Mononuclear cell (primary cell): ENCODE results near the gene DDR2. TPM values are rescaled to one million over a fixed set of nuclear protein-coding genes. Genes with fewer than 3 reads are reported as not detected.

Experiments used
- H3K27me3 ChIP-seq: 2 replicates; pipeline ENCODE4 v1.6.0; 2011; ENCODE audit warnings: low read length, control low read depth; ENCODE audit not compliant: insufficient read depth
- H3K4me1 ChIP-seq: 2 replicates; pipeline ENCODE4 v1.5.1; 2011; ENCODE audit warnings: mild to moderate bottlenecking, low read length, control low read depth; ENCODE audit not compliant: insufficient read depth
- H3K4me3 ChIP-seq: 2 replicates; pipeline ENCODE4 v1.5.1; 2011; ENCODE audit warnings: mild to moderate bottlenecking, low read length, moderate library complexity
- H3K9me3 ChIP-seq: 2 replicates; pipeline ENCODE4 v1.5.1; 2011; ENCODE audit warnings: low read depth, mild to moderate bottlenecking, control low read depth, low read length
- total RNA-seq: library from RNA; depleted of rRNA; stranded (reverse); fragments of >200 nt; gene quantifications from one replicate; pipeline ENCODE4 v1.2.3, GENCODE V29; 2012

The DDR2 gene
- total RNA-seq, 1 donor: 1.2 TPM

DNA sequence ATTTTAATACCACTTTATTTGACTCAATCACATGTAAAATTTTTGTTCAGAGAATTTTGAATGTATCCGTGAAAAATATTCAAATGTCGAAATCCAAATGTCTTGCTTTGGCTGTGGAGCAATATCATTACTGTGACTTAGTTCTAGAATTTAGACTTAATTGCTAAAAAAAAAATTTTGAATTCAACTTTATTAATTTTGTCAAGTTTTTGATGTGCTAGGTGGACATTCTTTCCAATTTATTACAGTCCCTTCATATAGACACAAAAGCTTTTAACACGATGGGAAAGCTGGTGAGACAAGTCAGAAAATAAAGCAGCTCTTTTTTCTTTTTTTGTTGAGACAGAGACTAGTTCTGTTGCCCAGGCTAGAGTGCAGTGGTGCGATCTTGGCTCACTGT lies 62.6 kb downstream of the DDR2 start:
- Histone ChIP-seq H3K4me1 (no peaks in the 10 kb centered on the region), H3K27me3 (no peaks in the 10 kb centered on the region), H3K4me3 (no peak overlapping the region), H3K9me3 (no peaks in the 10 kb centered on the region)

DNA sequence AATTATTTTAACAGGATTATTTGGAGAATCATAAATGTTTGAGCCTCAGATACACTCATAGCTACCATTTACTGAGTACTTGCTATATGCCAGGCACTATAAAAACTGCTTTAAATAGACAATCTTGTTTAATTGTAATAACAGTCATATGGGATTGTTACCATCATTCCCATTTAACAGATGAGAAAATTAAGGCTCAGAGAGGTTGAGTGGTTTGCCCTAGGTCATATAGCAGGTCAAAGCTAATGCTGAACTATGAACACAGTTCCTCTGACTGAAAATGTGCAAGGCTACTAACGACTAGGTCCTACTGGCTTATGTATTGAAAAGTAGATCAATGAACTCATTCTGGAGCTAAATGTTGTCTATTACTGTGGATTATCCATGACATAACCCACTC lies 63.4 kb downstream of the DDR2 start:
- no peaks in the 10 kb centered on the region for H3K9me3 ChIP-seq
- no peaks in the 10 kb centered on the region for H3K4me1 ChIP-seq
- no peaks in the 10 kb centered on the region for H3K27me3 ChIP-seq

GRCh38 chr1:162696286-162696862 lies 64.1 kb downstream of the DDR2 start:
- H3K4me1 ChIP-seq: no peaks in the 10 kb centered on the region
- H3K4me3 ChIP-seq: no peak overlapping the region
- H3K9me3 ChIP-seq: no peaks in the 10 kb centered on the region
- H3K27me3 ChIP-seq: no peaks in the 10 kb centered on the region

More for the DNA sequence above, 63.4 kb downstream of the DDR2 start:
- H3K4me3 ChIP-seq: no peak overlapping the region

DNA sequence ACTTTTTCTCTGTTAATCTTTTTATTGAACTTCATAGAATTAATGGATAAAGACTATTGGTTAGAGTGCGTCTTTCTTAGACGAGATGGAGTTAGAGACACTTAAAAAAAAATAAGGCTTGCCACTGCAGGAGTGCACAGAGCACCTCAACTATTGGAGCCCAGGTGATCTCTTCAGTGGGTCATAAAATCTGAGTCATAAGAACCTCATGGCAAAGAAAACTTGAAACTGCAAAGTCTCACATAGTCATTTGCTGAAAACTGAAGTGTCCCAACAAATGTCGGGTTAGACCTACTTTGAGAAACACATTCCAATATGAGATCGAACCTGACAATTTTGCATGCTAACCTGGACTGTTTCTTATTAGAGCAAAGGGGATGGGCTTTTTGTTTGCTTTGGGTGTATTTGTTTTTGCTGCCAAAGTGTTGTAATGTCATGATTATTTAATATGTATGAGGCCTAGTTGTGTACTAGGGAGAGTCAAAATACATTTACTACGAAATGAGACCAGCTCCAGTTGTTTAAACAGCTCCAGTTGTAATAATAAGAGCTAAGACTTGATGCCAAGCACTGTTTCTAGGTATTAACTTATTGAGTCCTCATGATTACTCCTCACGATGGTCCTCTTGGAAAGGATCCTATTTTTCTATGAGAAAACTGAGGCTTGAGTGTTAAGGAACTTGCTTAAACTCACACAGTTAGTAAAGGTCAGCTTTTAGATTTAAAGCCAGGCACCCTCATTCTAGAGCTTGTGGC lies 65.1 kb downstream of the DDR2 start:
- Histone ChIP-seq H3K4me1 (no peaks in the 10 kb centered on the region), H3K4me3 (no peak overlapping the region), H3K27me3 (no peaks in the 10 kb centered on the region), H3K9me3 (no peaks in the 10 kb centered on the region)

- Histone ChIP-seq H3K27me3 (no peaks in the 10 kb centered on the region), H3K4me3 (no peak overlapping the region), H3K4me1 (no peaks in the 10 kb centered on the region), H3K9me3 (no peaks in the 10 kb centered on the region)
These were observed 67.1 kb downstream of the DDR2 start for GRCh38 chr1:162699366-162699765.

DNA sequence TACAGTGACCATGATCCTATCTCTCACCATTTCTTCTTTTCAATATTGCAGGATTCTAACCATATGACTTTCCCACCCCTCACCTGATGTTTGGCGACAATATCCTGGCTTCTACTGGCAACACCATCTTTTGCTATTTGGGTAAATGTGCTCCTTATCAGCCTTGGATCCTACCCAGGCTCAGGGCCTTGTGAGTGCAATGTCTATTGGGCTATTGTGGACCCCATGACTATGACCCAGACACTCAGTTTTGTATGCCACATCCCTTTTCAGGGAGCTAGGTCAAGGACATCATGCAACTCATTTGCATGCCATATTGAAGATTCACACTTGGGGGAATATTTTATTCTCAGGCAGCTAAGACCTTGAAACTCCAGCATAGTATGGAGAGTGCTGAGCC lies 67.9 kb downstream of the DDR2 start:
- H3K4me1 ChIP-seq: no peaks in the 10 kb centered on the region
- no peak overlapping the region for H3K4me3 ChIP-seq
- H3K9me3 ChIP-seq: no peaks in the 10 kb centered on the region
- H3K27me3 ChIP-seq: no peaks in the 10 kb centered on the region

DNA sequence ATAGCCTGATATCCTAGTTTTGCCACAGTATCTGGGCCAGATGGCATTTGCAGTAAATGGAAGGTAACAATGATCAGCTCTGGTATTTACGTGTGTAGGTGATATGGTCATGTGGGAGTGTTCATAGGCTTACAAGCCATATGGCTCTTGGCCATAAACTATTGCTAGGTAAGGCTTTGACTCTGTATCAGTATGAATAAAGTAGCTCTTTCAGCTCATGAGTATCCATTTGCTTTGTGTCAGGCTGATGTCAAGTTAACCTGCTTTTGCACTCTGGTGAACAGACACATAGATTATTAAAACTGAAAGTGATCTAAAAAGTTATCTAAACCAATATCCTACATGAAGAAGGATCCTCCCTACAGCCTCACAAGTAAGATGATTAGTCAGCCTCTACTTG lies 69.0 kb downstream of the DDR2 start:
- Histone ChIP-seq H3K4me3 (no peak overlapping the region), H3K9me3 (no peaks in the 10 kb centered on the region), H3K4me1 (no peaks in the 10 kb centered on the region), H3K27me3 (no peaks in the 10 kb centered on the region)

DNA sequence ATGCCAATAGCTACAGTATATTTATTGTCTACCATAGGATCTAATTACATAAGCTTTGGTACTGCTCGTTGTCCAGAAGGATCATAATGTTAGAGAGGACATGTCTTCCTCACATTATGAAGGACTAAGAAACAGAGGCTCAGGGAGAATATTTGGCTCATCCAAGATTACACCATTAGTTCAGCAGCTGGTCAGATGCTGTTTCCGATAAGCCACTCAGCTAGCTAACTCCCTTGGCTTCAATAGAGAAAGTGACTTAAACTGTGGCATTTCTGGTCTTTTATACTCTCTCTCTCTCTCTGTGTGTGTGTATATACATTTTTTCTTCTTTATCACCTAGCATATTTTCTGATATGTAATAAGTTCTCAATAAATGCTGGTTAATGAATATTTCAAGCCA lies 70.4 kb downstream of the DDR2 start:
- H3K27me3 ChIP-seq: no peaks in the 10 kb centered on the region
- H3K9me3 ChIP-seq: no peaks in the 10 kb centered on the region
- H3K4me1 ChIP-seq: no peaks in the 10 kb centered on the region
- no peak overlapping the region for H3K4me3 ChIP-seq

DNA sequence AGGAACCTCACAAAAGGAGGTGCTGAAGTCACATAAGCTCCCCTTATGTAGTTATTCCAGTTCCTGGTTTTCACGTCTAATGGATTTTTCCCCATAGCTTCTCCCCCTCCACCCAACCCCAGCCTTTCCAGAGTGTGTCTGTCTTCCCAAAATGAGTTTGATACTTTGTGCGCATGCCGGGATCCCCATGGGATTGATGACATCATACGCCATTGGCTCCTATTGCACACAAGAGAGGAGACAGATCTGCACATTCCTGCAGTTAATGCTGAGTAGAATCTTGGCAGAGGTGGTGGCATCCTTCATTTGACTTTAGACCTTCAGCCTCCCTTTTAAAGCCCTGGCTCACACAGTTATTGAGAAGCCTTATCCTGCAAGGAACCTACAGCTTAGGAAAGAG lies 71.4 kb downstream of the DDR2 start:
- Histone ChIP-seq H3K9me3 (no peaks in the 10 kb centered on the region), H3K27me3 (no peaks in the 10 kb centered on the region), H3K4me3 (no peak overlapping the region), H3K4me1 (no peaks in the 10 kb centered on the region)

DNA sequence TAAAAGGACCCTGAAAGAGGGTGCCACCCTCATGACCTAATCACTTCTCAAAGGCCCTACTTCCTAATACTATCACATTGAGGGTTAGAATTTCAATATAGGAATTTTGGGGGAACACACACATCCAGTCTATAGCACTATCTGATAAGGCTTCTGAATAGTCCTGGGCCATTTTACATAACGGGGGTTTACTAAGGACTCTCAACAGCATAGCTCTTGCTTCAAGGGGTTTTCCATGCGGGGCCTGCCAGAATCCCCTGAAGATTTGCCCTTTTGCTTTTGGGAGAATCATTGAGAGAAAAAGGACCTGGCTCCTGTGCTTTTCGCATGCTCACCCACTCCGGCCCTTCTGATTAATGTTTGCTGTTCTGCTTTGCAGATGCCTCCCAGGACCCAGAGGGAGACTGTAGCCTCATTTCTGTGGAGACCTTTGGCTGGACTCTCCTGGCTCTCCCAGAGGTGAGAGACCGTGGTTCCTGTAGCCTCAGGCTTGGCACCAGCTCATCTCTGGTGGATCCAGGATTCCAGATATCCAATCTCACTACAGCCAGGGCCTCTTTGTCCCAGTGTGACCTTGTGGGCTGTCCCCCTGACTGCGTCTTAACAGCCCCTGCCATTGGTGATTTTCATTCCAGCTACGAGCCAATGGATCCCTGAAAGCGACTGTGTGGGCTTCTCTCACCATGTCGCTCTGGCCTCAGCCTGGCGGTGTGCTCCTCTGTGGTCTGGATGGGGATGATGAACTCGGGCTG lies 72.6 kb downstream of the DDR2 start:
- Histone ChIP-seq H3K4me3 (no peak overlapping the region), H3K27me3 (no peaks in the 10 kb centered on the region), H3K4me1 (no peaks in the 10 kb centered on the region), H3K9me3 (no peaks in the 10 kb centered on the region)

DNA sequence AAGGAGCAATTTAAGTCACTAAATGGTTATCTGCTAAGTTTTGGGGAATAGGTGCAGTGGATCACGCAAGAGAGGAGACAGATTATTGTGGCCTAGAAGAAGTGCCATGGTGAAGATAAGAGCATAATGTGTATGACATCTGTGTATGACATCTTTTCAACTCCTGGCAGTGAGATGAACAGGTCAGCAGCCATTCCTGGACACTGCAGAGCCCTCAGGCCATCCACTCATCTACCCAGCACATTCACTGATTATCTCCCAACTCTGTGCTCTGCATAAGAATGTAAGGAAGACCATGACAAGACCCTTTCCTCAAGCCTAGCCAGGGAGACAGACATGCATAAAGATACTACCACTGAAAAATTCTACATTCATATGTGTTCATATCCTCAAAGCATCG lies 73.7 kb downstream of the DDR2 start:
- Histone ChIP-seq H3K4me1 (no peaks in the 10 kb centered on the region), H3K4me3 (no peak overlapping the region), H3K9me3 (no peaks in the 10 kb centered on the region), H3K27me3 (no peaks in the 10 kb centered on the region)

DNA sequence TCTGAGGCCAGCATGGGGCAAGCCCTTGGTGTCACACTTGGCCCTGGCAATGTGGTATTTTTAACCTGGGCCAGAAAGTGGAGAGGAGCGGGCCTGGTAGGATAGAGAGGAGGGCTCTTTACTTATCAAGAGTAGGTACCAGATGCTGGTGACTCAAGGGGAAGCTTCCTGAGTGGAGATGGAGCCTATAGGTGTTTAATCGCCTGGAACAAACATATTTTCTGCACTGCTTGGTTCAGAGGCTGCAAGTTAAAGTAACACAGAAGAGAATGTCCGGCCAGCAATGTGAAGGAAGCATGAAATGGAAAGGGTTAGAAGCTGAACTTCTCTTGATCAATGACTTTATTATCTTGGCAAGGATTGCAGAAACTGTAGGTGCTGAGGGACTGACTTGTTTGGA lies 74.3 kb downstream of the DDR2 start:
- H3K27me3 ChIP-seq: no peaks in the 10 kb centered on the region
- H3K4me1 ChIP-seq: no peaks in the 10 kb centered on the region
- H3K4me3 ChIP-seq: no peak overlapping the region
- H3K9me3 ChIP-seq: no peaks in the 10 kb centered on the region

GRCh38 chr1:162708286-162708685 lies 76.0 kb downstream of the DDR2 start:
- Histone ChIP-seq H3K9me3 (no peaks in the 10 kb centered on the region), H3K4me3 (no peak overlapping the region), H3K4me1 (no peaks in the 10 kb centered on the region), H3K27me3 (no peaks in the 10 kb centered on the region)

DNA sequence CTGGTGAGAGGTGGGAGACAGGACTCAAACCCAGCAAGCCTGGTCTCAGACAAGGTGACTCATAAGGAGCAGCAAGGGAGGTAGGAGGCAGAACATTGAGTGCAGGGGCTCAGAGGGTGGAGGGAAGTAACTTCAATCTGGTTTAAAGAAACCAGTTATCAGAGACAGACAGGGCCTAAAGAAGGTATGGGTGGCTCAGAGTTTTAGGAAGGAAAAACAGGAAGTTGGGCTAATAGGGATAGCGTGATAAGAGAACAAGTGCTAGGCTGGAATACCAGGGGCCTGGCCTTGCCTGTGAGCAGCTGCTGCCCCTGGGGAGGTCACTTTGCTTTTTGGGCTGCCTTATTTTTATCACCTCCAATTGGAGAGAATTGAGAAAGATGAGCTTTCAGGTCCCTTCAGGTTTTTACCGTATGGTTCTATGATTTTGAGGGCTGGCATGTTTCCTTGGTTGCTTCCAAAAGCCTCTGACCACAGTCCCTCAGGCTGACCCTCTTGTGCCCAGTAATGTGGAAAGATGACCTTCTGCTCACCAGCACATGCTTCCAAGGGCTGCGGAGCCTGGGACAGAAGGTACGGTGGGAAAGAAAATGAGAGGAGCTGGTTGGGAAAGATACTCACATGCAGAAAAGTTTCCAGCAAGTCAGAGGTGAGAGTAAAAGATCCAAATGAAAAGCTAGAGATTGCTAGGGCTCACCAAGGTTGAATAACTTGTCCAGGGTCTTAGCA lies 77.0 kb downstream of the DDR2 start:
- no peaks in the 10 kb centered on the region for H3K4me1 ChIP-seq
- H3K4me3 ChIP-seq: no peak overlapping the region
- H3K27me3 ChIP-seq: no peaks in the 10 kb centered on the region
- H3K9me3 ChIP-seq: no peaks in the 10 kb centered on the region

DNA sequence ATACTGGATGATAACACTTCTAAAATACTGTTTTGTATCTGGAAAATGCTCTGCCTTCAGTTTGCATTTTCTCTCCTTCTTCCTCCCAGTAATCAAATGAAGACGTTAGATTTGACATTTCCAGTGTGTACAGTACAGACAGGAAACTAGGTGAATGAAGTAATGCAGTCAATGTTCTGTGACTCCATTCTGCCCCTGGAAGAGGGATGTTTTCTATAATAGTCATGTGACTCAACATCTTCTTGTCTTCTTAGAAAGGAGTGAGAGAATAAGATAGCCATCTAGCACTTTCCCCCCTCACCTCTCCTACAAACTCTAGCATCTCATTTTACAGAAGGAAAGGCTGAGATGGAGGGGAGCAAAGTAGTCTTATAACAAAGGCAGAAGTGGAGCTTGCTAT lies 77.6 kb downstream of the DDR2 start:
- Histone ChIP-seq H3K4me1 (no peaks in the 10 kb centered on the region), H3K4me3 (no peak overlapping the region), H3K9me3 (no peaks in the 10 kb centered on the region), H3K27me3 (no peaks in the 10 kb centered on the region)
